Ascending aorta (tissue), 2 donors: ENCODE data around the gene EBP. TPM values are rescaled to one million over a fixed set of nuclear protein-coding genes. Genes with fewer than 3 reads are reported as not detected.

Experiments used
- DNase-seq, 2 donors: peaks; one replicate each; pipeline ENCODE4 v3.0.0-alpha.2; 2019; ENCODE audit warnings: low spot score in 2 of 2
- H3K27ac ChIP-seq, 2 donors: fragments of 200-600 bp; sonication (generic); one replicate each; pipeline ENCODE4 v1.5.1; 2016 to 2017; ENCODE audit warnings: mild to moderate bottlenecking in 1 of 2
- H3K27me3 ChIP-seq: fragments of 200-600 bp; sonication (generic); one replicate; pipeline ENCODE4 v1.5.1; 2017
- H3K36me3 ChIP-seq, 2 donors: fragments of 200-600 bp; sonication (generic); one replicate each; pipeline ENCODE4 v1.5.1; 2016
- H3K4me1 ChIP-seq, 2 donors: fragments of 200-600 bp; sonication (generic); one replicate each; pipeline ENCODE4 v1.5.1; 2016 to 2017; ENCODE audit warnings: mild to moderate bottlenecking in 1 of 2
- H3K4me3 ChIP-seq, 2 donors: fragments of 200-600 bp; sonication (generic); one replicate each; pipeline ENCODE4 v1.5.1; 2016 to 2017; ENCODE audit warnings: mild to moderate bottlenecking in 1 of 2
- H3K9me3 ChIP-seq, 2 donors: fragments of 200-600 bp; sonication (generic); one replicate each; pipeline ENCODE4 v1.5.1; 2016
- CTCF ChIP-seq, 3 experiments: fragments of 200-600 bp in 2 of 3; fragments of 450-650 bp in 1 of 3; sonication (generic) in 2 of 3; IDR thresholded peaks; one replicate each; pipeline ENCODE4 v1.5.1; 2016 to 2019; ENCODE audit warnings: antibody characterized with exemption in 3 of 3, mild to moderate bottlenecking in 1 of 3, moderate library complexity in 1 of 3
- intact Hi-C: fragments of 100-400 bp; cut with DNase I; formaldehyde crosslinking; loops from one replicate; pipeline ENCODE4 v1.15.1; 2023
- total RNA-seq: library from RNA; depleted of rRNA; stranded (reverse); fragments of >200 nt; gene quantifications from one replicate; pipeline ENCODE4 v1.1.0, GENCODE V29; 2016

EBP gene
- total RNA-seq, 1 donor from 2014 or later, result 76.2 TPM

GRCh38 chrX:48530736-48531135 lies 9.1 kb downstream of the EBP start:
- no peak for DNase-seq
- no peak overlapping the region for H3K4me3 ChIP-seq
- H3K36me3 ChIP-seq, result peaks cover 5 to 8% of the 10 kb centered on the region in 2 donors
- no peak overlapping the region for H3K27ac ChIP-seq
- intact Hi-C loops, result loop anchor here (10.0 kb wide), 2 partner anchors 274 to 384 kb away; partner anchors contain the start of genes HDAC6, PIM2 and SLC35A2
- H3K9me3 ChIP-seq, result no peaks in the 10 kb centered on the region
- no peak for TF ChIP-seq CTCF (IDR thresholded peaks at IDR 0.05)
- no peaks in the 10 kb centered on the region for H3K4me1 ChIP-seq
- no peaks in the 10 kb centered on the region for H3K27me3 ChIP-seq

- Histone ChIP-seq H3K4me1 (no peaks in the 10 kb centered on the region), H3K4me3 (no peak overlapping the region), H3K27me3 (no peaks in the 10 kb centered on the region), H3K27ac (peak overlapping the region; percentile 25 to 37), H3K36me3 (peaks cover 5 to 8% of the 10 kb centered on the region in 2 donors), H3K9me3 (no peaks in the 10 kb centered on the region)
- intact Hi-C loops, result loop anchor here (10.0 kb wide), 2 partner anchors 273 to 383 kb away; partner anchors contain the start of genes HDAC6, PIM2 and SLC35A2
- DNase-seq, result no peak
- TF ChIP-seq CTCF (IDR thresholded peaks at IDR 0.05), result no peak
Observed at GRCh38 chrX:48531358-48531959, 9.9 kb downstream of the EBP start.

- DNase-seq, result no peak
- intact Hi-C loops, result loop anchor here (10.0 kb wide), 2 partner anchors 273 to 383 kb away; partner anchors contain the start of genes HDAC6, PIM2 and SLC35A2
- peaks cover 4 to 5% of the 10 kb centered on the region in 2 donors for H3K36me3 ChIP-seq
- no peak overlapping the region for H3K4me3 ChIP-seq
- H3K27ac ChIP-seq, result peak overlapping the region in 1 of 2 donors; percentile 45
- H3K9me3 ChIP-seq, result no peaks in the 10 kb centered on the region
- no peaks in the 10 kb centered on the region for H3K4me1 ChIP-seq
- TF ChIP-seq CTCF (IDR thresholded peaks at IDR 0.05), result no peak
- no peaks in the 10 kb centered on the region for H3K27me3 ChIP-seq
Observed at GRCh38 chrX:48532161-48532560, 10.6 kb downstream of the EBP start.

- H3K4me3 ChIP-seq, result no peak overlapping the region
- no peaks in the 10 kb centered on the region for H3K4me1 ChIP-seq
- H3K27me3 ChIP-seq, result no peaks in the 10 kb centered on the region
- H3K27ac ChIP-seq, result no peak overlapping the region
- H3K9me3 ChIP-seq, result no peaks in the 10 kb centered on the region
- intact Hi-C loops, result loop anchor here (10.0 kb wide), 2 partner anchors 272 to 382 kb away; partner anchors contain the start of genes HDAC6, PIM2 and SLC35A2
- peaks cover 0 to 5% of the 10 kb centered on the region in 2 donors for H3K36me3 ChIP-seq
- no peak for TF ChIP-seq CTCF (IDR thresholded peaks at IDR 0.05)
- no peak for DNase-seq
Observed at GRCh38 chrX:48533165-48533564, 11.6 kb downstream of the EBP start.

GRCh38 chrX:48538641-48539344 lies 17.2 kb downstream of the EBP start:
- Histone ChIP-seq H3K4me3 (peak overlapping the region in 1 of 2 donors; percentile 78), H3K36me3 (peaks cover 0 to 4% of the 10 kb centered on the region in 2 donors), H3K4me1 (no peaks in the 10 kb centered on the region), H3K9me3 (no peaks in the 10 kb centered on the region), H3K27ac (peak overlapping the region; percentile 79 to 87), H3K27me3 (no peaks in the 10 kb centered on the region)
- no peak for DNase-seq
- intact Hi-C loops, result loop anchor here (1.0 to 10.0 kb wide), 7 partner anchors 17 to 376 kb away; partner anchors contain the start of genes EBP, FTSJ1, HDAC6 and PIM2
- no peak for TF ChIP-seq CTCF (IDR thresholded peaks at IDR 0.05)
